ENCODE data around the gene NDC80.
"Not testable (repeated sequence)": the region's sequence is repeated elsewhere in the genome, so short reads cannot be mapped to it uniquely, and the experiment has no call there.

NDC80 gene

GRCh38 chr18:2629003-2629402 lies 57.6 kb downstream of the NDC80 start:
- DNase-seq: no peak

DNA sequence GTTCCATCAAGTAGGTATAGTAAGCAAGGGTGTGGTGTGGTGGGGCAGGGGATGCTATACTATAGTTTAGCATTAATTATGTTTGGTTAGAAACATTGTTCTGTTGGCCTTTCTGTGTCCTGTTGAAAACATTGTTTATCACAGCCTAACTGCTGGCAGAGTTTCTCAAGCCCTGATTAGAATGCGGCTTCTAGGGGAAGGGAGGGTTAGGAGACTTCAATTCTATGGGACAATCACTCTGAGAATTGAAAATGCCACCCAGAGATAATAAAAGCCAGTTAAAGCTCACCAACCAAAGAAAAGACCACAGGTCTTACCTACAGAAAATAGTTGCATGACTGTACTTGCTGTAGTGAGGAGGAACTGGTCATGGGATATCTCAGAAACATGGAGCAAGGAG lies 64.2 kb downstream of the NDC80 start:
- no peak for DNase-seq

DNA sequence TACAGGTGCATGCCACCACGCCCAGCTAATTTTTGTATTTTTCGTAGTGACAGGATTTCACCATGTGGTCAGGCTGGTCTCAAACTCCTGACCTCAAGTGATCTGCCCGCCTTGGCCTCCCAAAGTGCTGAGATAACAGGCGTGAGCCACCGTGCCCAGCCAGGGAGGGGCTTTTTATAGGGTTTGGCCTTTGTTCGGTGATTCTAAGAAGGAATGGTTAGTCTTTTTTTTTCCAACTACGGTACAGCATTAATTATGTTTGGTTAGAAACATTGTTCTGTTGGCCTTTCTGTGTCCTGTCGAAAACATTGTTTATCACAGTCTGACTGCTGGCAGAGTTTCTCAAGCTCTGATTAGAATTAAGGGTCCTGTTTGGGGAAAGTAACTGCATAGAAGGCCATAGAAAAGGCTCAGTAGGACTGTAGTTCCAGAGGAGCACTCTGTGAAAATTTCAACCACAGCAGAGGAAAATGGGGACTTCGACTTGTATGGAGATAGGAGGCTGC lies 64.8 kb downstream of the NDC80 start:
- no peak for DNase-seq

DNA sequence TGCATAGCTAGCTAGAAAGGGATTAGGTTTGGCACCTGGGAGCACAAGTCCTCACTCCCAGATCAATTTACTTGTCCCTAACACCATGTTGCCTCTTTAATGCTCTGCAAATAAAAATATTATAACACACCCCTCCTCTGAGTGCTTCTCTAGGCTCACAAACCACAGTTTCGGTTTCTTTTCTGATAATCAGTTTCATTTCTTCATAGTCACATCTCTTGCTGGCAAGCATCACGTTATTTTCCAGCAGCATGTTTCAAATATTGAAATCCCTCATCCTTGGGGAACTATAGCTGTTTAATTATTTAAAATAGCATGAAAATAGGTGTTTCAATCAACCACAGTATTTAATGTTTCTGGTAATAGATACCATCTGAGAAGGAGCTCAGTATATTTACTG lies 70.3 kb downstream of the NDC80 start:
- DNase-seq: peak in 1 of 2 donors; percentile 66

GRCh38 chr18:2642771-2643170 lies 71.4 kb downstream of the NDC80 start:
- DNase-seq: no peak

GRCh38 chr18:2644535-2644934 lies 73.2 kb downstream of the NDC80 start:
- DNase-seq: no peak

DNA sequence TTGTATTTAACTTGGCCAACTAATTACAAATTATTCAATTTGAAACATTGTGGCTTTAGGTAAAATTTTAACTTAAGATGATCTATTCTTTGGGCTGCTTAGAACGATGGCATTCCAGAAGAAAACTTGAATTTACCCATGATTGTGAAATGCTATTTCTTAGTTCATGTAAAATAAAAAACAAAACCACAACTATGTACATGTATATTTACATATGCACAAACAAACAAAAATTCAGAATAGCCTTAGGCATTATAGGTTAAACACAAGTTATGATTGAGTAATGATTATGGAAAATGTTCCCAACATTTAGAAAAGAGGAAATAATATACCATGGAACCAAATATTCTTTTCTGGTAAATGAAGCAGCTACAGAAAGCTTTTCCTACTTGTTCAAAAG lies 80.6 kb downstream of the NDC80 start:
- no peak for DNase-seq

DNA sequence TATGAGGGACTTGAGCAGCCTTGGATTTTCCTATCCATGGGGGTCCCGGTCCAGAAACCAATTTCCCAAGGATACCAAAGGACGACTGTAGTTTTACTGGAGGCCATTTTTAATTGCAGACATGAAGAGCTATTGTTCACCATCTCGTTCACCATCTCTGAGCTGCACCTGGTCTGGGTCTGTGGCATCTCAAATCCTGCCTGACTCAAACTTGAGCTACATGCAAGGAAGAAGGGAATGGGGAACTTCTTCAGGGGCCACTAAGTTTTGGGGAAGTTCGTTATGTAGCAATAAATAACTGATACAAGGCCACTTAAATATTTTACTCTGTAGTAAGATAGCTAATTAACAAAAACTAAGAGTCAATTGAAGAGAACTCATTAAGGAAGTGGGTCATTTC lies 82.1 kb downstream of the NDC80 start:
- peak in 1 of 2 donors; percentile 33 for DNase-seq

GRCh38 chr18:2654169-2654927 lies 83.0 kb downstream of the NDC80 start:
- no peak for DNase-seq

- peak; percentile 87 to 89 for DNase-seq
Observed at GRCh38 chr18:2654928-2655177, 83.5 kb downstream of the NDC80 start.

DNA sequence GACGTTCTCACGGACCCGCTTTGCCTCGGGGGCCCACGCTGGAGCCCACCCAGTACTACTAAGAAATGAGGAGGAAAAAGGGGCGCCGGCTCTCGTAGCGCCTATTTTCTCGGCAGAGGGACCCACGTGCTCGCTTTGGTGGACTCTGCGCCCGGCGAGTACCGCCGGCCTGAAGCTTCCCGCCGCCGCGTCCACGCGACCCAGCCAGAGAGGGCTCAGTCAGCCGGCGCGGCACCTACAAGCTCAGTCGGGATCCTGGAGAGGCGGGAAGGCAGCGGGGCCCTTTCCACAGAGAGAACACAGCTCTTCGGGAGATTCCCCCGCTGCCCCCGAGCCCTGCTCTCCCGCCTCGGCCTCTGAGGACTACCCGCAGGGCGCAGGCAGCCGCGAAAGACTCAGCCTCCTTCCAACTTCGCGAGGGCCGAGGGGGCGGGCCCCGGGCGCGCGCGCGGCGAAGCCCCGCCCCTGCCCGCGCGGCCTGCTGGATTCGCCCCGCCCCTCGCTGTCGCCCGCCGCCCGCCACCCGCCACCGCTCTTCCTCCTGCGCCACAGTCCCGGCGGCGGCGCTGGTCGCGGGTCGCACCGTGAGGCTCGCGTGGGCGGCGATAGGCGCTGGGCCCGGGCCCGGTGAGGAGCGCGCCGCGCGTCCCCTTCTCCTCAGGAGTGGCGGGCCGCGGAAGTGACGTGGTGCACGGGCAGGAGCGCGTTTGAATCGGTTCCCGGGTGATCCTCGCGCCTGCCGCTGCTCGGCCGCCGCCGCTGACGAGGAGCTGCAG lies 84.0 kb downstream of the NDC80 start, which contains the start of gene SMCHD1:
Gene SMCHD1 (plus strand): TSS at position 549 of the 776 bp plus-strand sequence. CDS start 350 bp downstream, outside the sequence.
- peak; percentile 92 to 94 for DNase-seq

GRCh38 chr18:2655954-2656236 lies 84.5 kb downstream of the NDC80 start:
- DNase-seq: no peak

DNA sequence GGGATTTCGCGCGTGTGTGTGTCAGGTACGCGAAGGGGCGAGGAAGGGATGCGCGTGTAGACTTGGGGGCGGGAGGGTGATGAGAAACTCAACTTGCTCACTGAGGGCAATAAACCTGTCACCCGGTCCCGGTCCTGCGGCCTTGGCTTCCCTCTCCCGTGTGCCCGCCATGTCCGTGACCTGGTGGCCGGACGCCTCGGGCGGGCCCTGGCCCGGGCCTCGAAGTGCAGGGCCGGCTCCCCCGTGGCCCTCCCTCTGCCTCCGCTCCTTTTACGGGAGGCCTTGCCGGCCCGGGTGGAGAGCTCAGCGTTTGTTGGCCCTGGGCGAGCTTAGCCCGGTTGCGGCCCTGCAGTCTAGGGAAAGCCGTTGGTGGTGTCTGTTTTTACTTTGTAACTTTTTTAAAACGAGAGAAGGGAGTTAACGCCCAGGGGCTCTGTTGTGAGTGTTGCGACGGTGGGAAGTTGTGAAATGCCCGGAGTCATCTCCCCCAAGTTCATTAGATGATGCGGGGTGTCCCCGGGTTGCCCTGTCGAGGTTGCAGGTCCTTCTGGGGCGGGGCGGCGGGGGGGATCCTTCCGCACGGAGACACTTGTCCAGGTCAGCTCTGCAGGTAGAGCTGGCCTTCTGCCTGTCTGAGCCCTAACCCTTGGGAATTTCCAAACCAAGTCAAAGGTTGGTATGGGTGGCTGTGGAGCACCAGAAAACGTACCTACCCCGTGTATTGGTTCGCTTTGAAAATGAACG lies 85.1 kb downstream of the NDC80 start:
- peak; percentile 61 to 69 for DNase-seq

DNA sequence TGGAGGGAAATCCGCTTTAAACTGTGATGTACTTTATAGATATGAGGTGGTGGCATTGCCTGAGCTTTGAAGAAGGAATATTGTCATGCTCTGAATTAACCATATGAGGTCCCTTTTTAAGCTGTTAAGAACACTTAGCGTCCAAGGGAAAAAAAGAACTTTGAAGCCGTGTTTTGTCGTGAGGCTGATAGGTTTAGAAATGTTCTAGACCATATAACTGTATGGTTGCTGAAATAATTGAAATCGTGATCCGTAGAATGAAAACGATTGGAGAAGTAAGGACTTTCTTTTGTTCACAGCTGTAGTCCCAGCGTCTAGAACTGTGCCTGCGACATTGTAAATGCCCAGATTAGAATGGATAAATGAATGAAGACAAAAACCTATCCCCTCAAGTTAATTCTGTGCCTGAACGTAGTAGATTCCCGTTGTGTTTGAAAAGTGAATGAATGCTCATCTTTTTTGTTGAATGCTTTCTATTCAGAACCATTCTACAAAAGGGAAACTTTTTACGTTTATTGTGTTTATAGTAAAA lies 85.7 kb downstream of the NDC80 start:
- no peak for DNase-seq

- peak in 1 of 2 donors; percentile 39 for DNase-seq
Observed at GRCh38 chr18:2657788-2658458, 86.6 kb downstream of the NDC80 start.

- not testable (repeated sequence) for DNase-seq
Observed at GRCh38 chr18:2660849-2661248, 89.5 kb downstream of the NDC80 start.

- DNase-seq: not testable (repeated sequence)
Observed at GRCh38 chr18:2662288-2662687, 90.9 kb downstream of the NDC80 start.

- DNase-seq: no peak
Observed at GRCh38 chr18:2662990-2663389, 91.6 kb downstream of the NDC80 start.
